Upper lobe of left lung (tissue), 4 donors: ENCODE data around the gene DNAJB8.

Experiments
- CTCF ChIP-seq, 6 experiments: fragments of 450-650 bp in 4 of 6; fragments of 200-600 bp in 2 of 6; sonication (generic) in 2 of 6; IDR thresholded peaks; one replicate each; pipeline ENCODE4 v1.5.1; 2016 to 2019; ENCODE audit warnings: antibody characterized with exemption in 6 of 6
- POLR2A ChIP-seq, 4 donors: fragments of 450-650 bp; IDR thresholded peaks; one replicate each; pipeline ENCODE4 v1.5.1; 2016 to 2017; ENCODE audit warnings: antibody characterized with exemption in 4 of 4, mild to moderate bottlenecking in 2 of 4

GRCh38 chr3:128488636-128488990, 21.9 kb upstream of the DNAJB8 start:
- TF ChIP-seq CTCF (IDR thresholded peaks at IDR 0.05) = no peak
- TF ChIP-seq POLR2A (IDR thresholded peaks at IDR 0.05) = no peak
